Thyroid gland (tissue), 4 donors: Measurements from ENCODE around the gene DNAI1. TPM values are rescaled to one million over a fixed set of nuclear protein-coding genes. Genes with fewer than 3 reads are reported as not detected.

Experiments
- DNase-seq, 2 donors: peaks; one replicate each; pipeline ENCODE4 v3.0.0-alpha.2; 2019
- H3K27ac ChIP-seq, 3 donors: fragments of 200-600 bp; sonication (generic); 1 replicate in 2 of 3; 2 replicates in 1 of 3; pipeline ENCODE4 v1.5.1; 2016 to 2019; ENCODE audit warnings: mild to moderate bottlenecking in 1 of 3, moderate library complexity in 1 of 3
- H3K27me3 ChIP-seq: fragments of 200-600 bp; sonication (generic); one replicate; pipeline ENCODE4 v1.5.1; 2019
- H3K36me3 ChIP-seq, 2 donors: fragments of 200-600 bp; sonication (generic); one replicate each; pipeline ENCODE4 v1.5.1; 2016 to 2019
- H3K4me1 ChIP-seq, 2 donors: fragments of 200-600 bp; sonication (generic); one replicate each; pipeline ENCODE4 v1.5.1; 2017 to 2019
- H3K4me3 ChIP-seq, 3 donors: fragments of 200-600 bp; sonication (generic); replicated peaks in 1 of 3; 1 replicate in 2 of 3; 2 replicates in 1 of 3; pipeline ENCODE4 v1.5.1; 2016; ENCODE audit warnings: mild to moderate bottlenecking in 1 of 3
- H3K9me3 ChIP-seq: fragments of 200-600 bp; sonication (generic); one replicate; pipeline ENCODE4 v1.5.1; 2017
- POLR2A ChIP-seq, 2 donors: fragments of 450-650 bp; IDR thresholded peaks; one replicate each; pipeline ENCODE4 v1.6.1; 2017; ENCODE audit warnings: antibody characterized with exemption in 2 of 2, mild to moderate bottlenecking in 2 of 2, moderate library complexity in 1 of 2
- WGBS, 2 donors: methylation state at CpG; one replicate each; pipeline ENCODE4 v1.1.5; 2017; 5-methylcytosine and 5-hydroxymethylcytosine counted together
- intact Hi-C: fragments of 100-400 bp; cut with DNase I; formaldehyde crosslinking; loops from one replicate; pipeline ENCODE4 v1.15.1; 2023
- total RNA-seq, 4 donors: library from RNA; depleted of rRNA; stranded (reverse); fragments of >200 nt; gene quantifications; one replicate each; pipeline ENCODE4 v1.2.3, GENCODE V29; 2016
- TF ChIP-seq, protein P1 (sequence below), 6 experiments: fragments of 200-600 bp in 3 of 6; fragments of 450-650 bp in 3 of 6; sonication (generic) in 3 of 6; IDR thresholded peaks; one replicate each; pipeline ENCODE4 v1.5.1; 2016 to 2019; ENCODE audit warnings: antibody characterized with exemption in 6 of 6, mild to moderate bottlenecking in 2 of 6, inconsistent platforms in 1 of 6, moderate library complexity in 1 of 6

The DNAI1 gene
- total RNA-seq, 4 donors from 2014 or later, result 0.81 to 0.89 TPM; not detected in 2

DNA sequence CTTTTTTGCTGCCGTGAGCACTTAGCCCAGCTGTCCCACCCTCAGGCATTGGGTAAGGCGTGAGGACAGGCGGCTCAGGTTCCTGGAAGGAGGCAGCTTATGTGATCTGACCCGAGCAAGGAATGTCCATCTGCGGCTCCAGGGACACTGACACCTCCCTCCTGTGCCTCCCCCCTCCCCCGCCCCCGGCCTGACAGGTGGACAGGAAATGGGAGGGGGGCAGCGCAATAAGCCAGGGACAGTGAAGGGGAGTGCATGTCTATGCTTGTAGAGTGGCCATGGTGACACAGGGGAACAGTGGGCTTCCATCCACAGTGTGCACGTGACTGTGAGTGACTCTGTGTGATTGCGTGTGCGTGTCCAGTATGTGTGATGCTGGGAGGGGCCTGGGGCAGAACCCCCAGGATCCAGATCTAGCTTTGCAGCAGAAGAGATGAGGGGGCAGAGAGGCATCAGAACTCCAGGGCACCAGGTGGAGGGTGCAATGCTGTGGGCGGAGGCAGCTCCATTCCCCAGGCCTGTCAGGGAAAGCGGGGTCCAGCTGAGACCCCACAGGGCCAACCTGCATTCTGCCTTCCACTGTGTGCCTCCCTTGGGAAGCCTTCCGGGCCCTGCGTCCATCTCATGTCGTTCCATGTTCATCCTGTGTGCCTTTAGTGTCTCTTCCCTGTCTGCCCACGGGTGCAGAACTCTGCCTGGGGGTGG is 100.5 kb downstream of the DNAI1 start:
- H3K27ac ChIP-seq, result no peak overlapping the region
- no peak for DNase-seq
- H3K4me1 ChIP-seq, result peaks cover 0 to 10% of the 10 kb centered on the region in 2 donors
- whole genome bisulfite sequencing, 2 donors, result 57 to 72% methylated on average over 10 to 11 of the region's 17 CpGs
- H3K36me3 ChIP-seq, result no peaks in the 10 kb centered on the region
- H3K9me3 ChIP-seq, result no peaks in the 10 kb centered on the region
- H3K27me3 ChIP-seq, result no peaks in the 10 kb centered on the region
- no peak overlapping the region for H3K4me3 ChIP-seq
- no peak for TF ChIP-seq POLR2A (IDR thresholded peaks at IDR 0.05)
- TF ChIP-seq, protein P1, sequence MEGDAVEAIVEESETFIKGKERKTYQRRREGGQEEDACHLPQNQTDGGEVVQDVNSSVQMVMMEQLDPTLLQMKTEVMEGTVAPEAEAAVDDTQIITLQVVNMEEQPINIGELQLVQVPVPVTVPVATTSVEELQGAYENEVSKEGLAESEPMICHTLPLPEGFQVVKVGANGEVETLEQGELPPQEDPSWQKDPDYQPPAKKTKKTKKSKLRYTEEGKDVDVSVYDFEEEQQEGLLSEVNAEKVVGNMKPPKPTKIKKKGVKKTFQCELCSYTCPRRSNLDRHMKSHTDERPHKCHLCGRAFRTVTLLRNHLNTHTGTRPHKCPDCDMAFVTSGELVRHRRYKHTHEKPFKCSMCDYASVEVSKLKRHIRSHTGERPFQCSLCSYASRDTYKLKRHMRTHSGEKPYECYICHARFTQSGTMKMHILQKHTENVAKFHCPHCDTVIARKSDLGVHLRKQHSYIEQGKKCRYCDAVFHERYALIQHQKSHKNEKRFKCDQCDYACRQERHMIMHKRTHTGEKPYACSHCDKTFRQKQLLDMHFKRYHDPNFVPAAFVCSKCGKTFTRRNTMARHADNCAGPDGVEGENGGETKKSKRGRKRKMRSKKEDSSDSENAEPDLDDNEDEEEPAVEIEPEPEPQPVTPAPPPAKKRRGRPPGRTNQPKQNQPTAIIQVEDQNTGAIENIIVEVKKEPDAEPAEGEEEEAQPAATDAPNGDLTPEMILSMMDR (IDR thresholded peaks at IDR 0.05), result no peak
- intact Hi-C loops, result no loop called here

DNA sequence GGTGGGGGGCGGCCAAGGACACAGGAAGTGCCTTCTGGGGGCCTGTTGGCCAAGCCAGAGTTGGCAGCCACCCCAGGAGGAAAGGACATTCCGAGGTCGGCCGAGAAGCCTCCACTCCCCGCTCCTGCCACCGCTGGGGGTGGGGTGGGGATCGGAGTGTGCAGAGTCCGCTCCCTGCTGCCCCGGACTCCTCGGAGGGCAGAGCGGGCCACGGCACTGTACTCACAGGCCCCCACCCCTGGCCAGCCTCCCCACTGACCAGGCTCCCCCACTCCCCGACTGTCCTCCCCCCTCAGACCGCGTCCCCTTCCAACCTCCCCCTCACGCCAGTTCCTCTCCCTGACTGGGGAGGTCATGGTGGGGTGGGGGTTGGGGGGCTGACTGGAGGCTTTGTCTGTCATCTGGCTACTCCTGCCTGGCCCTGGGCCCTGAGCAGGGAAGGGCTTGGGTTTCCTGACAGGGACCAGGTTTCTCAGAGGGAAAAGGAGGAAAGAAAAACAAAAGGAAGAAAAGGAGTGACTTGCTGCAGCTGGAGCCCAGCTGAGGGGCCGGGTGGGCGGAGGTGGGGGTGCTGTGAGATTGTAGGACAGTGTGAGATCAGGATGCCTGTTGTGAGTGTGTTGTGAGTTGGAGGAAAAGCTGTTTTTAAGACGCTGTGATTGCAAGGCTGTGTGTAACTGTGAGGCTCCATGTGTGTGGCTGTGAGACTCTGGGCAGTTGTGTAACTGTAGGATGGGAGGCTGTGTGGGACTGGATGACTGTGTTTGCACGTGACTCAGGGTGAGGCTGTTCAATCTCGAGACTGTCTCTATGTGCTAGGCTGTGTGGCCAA is 101.2 kb downstream of the DNAI1 start:
- Histone ChIP-seq H3K9me3 (no peaks in the 10 kb centered on the region), H3K36me3 (no peaks in the 10 kb centered on the region), H3K4me1 (peaks cover 0 to 10% of the 10 kb centered on the region in 2 donors), H3K27ac (no peak overlapping the region), H3K27me3 (no peaks in the 10 kb centered on the region), H3K4me3 (no peak overlapping the region)
- DNase-seq, result no peak
- WGBS, 2 donors, result 22 to 27% methylated on average over 8 to 9 of the region's 21 CpGs
- TF ChIP-seq, protein P1 (IDR thresholded peaks at IDR 0.05), result no peak
- TF ChIP-seq POLR2A (IDR thresholded peaks at IDR 0.05), result no peak
- intact Hi-C loops, result no loop called here

DNA sequence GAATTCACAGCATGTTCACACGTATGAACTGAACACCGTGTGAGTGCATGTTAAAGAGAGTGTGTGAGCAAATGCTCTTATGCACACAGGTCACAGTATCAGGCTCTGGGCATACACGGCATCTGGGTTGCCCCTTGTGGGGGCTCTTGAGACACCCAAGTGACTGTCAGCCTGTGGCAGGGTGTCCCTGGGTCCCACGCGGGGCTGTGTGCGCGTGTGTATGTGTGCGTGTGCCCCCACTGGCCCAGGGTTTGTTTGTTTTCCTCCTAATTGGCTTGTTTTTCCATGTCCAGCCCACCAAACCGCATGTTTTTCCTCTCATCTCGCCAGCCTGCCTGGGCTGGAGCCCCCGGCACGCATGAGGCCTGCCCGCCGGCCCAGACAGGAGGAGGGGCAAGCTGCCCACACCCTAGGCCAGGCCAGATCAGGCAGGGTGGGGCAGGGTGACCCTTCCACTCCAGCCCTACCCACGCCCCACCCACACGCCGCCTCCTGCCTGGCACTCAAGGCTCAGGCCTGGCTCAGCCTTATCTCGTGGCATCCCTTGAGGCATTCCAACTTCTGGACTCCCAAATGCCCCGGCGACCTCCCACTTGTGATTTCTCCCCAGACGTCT is 102.1 kb downstream of the DNAI1 start:
- Histone ChIP-seq H3K27me3 (no peaks in the 10 kb centered on the region), H3K4me1 (peaks cover 0 to 10% of the 10 kb centered on the region in 2 donors), H3K36me3 (no peaks in the 10 kb centered on the region), H3K9me3 (no peaks in the 10 kb centered on the region), H3K4me3 (no peak overlapping the region), H3K27ac (no peak overlapping the region)
- no peak for DNase-seq
- WGBS, 2 donors, result 61 to 63% methylated on average over 15 to 21 of the region's 21 CpGs
- TF ChIP-seq, protein P1 (IDR thresholded peaks at IDR 0.05), result no peak
- no peak for TF ChIP-seq POLR2A (IDR thresholded peaks at IDR 0.05)
- intact Hi-C loops, result no loop called here

DNA sequence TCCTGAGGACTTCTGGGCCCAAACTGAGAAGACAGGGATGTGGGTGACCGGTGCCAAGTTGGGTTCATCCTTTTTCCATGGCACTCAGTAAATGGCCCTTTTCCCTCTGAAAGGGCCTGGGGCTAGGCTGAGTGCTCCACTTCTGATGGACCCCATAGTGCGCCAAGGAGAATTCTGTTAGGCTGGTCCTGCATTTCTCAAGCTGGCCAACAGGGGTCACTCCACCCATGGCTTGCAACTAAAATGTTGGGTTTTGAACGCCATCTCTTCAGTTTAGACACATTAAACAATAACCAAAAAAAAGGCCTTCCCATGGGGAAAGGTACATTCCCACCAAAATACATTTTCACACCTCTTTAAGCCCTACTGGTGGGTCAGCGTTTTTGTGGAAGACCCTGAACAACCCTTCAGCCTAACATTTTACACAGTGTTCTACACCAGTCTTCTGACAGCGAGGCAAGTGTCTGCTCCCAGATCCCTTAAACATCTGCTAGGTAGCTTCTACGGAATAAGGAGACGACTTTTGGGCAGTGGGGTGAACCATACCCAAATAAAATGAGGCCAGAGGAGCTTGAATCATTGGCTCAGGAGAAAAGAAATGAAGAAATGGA is 103.6 kb downstream of the DNAI1 start:
- Histone ChIP-seq H3K9me3 (no peaks in the 10 kb centered on the region), H3K4me3 (no peak overlapping the region), H3K27ac (no peak overlapping the region), H3K27me3 (no peaks in the 10 kb centered on the region), H3K36me3 (no peaks in the 10 kb centered on the region), H3K4me1 (peaks cover 0 to 10% of the 10 kb centered on the region in 2 donors)
- intact Hi-C loops, result no loop called here
- TF ChIP-seq POLR2A (IDR thresholded peaks at IDR 0.05), result no peak
- TF ChIP-seq, protein P1 (IDR thresholded peaks at IDR 0.05), result peak in 1 of 6 experiments; percentile 25
- DNase-seq, result no peak
- WGBS, 2 donors, result 84 to 85% methylated on average over 7 of the region's 7 CpGs
